GM12878 (cell line): ENCODE data around the gene WIPF1.

ENCODE experiments used
- BHLHE40 ChIP-seq, 2 experiments: fragments of 450-650 bp in 1 of 2; IDR thresholded peaks; 2 replicates each; pipeline ENCODE4 v1.6.1; 2011 to 2017; ENCODE audit warnings: low read depth in 2 of 2, borderline replicate concordance in 1 of 2, improper control_type of control experiment in 1 of 2, low read length in 1 of 2, mild to moderate bottlenecking in 1 of 2
- EP300 ChIP-seq, 2 experiments: fragments of 150-350 bp in 1 of 2; IDR thresholded peaks; 2 replicates each; pipeline ENCODE4 v1.6.1; 2011 to 2012; ENCODE audit warnings: low read depth in 2 of 2, low read length in 2 of 2, borderline replicate concordance in 1 of 2, improper control_type of control experiment in 1 of 2, inconsistent platforms in 1 of 2; ENCODE audit not compliant: control insufficient read depth in 1 of 2

- TF ChIP-seq EP300 (IDR thresholded peaks at IDR 0.05; ENCODE audit: borderline replicate concordance in 1 of 2, control insufficient read depth in 1 of 2, low read depth in 2 of 2, low read length in 2 of 2): no peak
- TF ChIP-seq BHLHE40 (IDR thresholded peaks at IDR 0.05; ENCODE audit: borderline replicate concordance in 1 of 2, low read depth in 2 of 2, low read length in 1 of 2): no peak
Measured at GRCh38 chr2:174590346-174590745, 7.3 kb downstream of the WIPF1 start.
